KMS-11 (cell line): ENCODE results near the gene RGSL1.

Experiments
- H2AFZ ChIP-seq: fragments of 200-600 bp; sonication (generic); 2 replicates; pipeline ENCODE4 v1.6.1; 2016; ENCODE audit warnings: antibody characterized with exemption, mixed run types, low read depth
- H3K27ac ChIP-seq: fragments of 200-600 bp; sonication (generic); 2 replicates; pipeline ENCODE4 v1.6.1; 2016; ENCODE audit warnings: mild to moderate bottlenecking, mixed run types
- H3K27me3 ChIP-seq: fragments of 200-600 bp; sonication (generic); 2 replicates; pipeline ENCODE4 v1.6.1; 2017; ENCODE audit warnings: mild to moderate bottlenecking, low read depth, mixed run types, moderate library complexity; ENCODE audit not compliant: insufficient read depth
- H3K36me3 ChIP-seq: fragments of 200-600 bp; sonication (generic); 2 replicates; pipeline ENCODE4 v1.6.1; 2017; ENCODE audit warnings: mild to moderate bottlenecking, mixed run types; ENCODE audit not compliant: insufficient read depth
- H3K4me1 ChIP-seq: fragments of 200-600 bp; sonication (generic); 2 replicates; pipeline ENCODE4 v1.6.1; 2016; ENCODE audit warnings: mild to moderate bottlenecking, low read depth, mixed run types; ENCODE audit not compliant: poor library complexity, severe bottlenecking
- H3K4me2 ChIP-seq: fragments of 200-600 bp; sonication (generic); 2 replicates; pipeline ENCODE4 v1.7.0; 2016; ENCODE audit warnings: mild to moderate bottlenecking, mixed run types
- H3K4me3 ChIP-seq: fragments of 200-600 bp; sonication (generic); IDR thresholded peaks from 2 replicates; pipeline ENCODE4 v1.6.1; 2017; ENCODE audit warnings: low read depth, low read length, mixed read lengths; ENCODE audit not compliant: insufficient read depth
- H3K79me2 ChIP-seq: fragments of 200-600 bp; sonication (generic); 2 replicates; pipeline ENCODE4 v1.6.1; 2016; ENCODE audit warnings: low read depth, mixed run types; ENCODE audit not compliant: insufficient read depth
- H3K9ac ChIP-seq: fragments of 200-600 bp; sonication (generic); 2 replicates; pipeline ENCODE4 v1.6.1; 2016; ENCODE audit warnings: mild to moderate bottlenecking, mixed run types
- H4K20me1 ChIP-seq: fragments of 200-600 bp; sonication (generic); 2 replicates; pipeline ENCODE4 v1.6.1; 2016; ENCODE audit warnings: mild to moderate bottlenecking, mixed run types; ENCODE audit not compliant: insufficient read depth
- CTCF ChIP-seq: fragments of 200-600 bp; sonication (generic); conservative IDR thresholded peaks from 2 replicates; pipeline ENCODE4 v1.6.1; 2017; ENCODE audit warnings: low read depth, mild to moderate bottlenecking, antibody characterized with exemption, low read length, moderate library complexity, mixed read lengths

The RGSL1 gene

GRCh38 chr1:182485861-182486260 lies 35.9 kb downstream of the RGSL1 start:
- no peak overlapping the region for H3K4me2 ChIP-seq
- H3K27ac ChIP-seq: no peak overlapping the region

GRCh38 chr1:182488803-182489202 lies 38.9 kb downstream of the RGSL1 start:
- no peak overlapping the region for H3K4me3 ChIP-seq
- no peaks in the 10 kb centered on the region for H3K36me3 ChIP-seq
- no peak overlapping the region for H3K9ac ChIP-seq
- H3K4me2 ChIP-seq: no peak overlapping the region
- H2AFZ ChIP-seq: no peak overlapping the region
- no peak for TF ChIP-seq CTCF
- no peak overlapping the region for H3K27ac ChIP-seq
- peaks cover 12% of the 10 kb centered on the region for H3K4me1 ChIP-seq
- H4K20me1 ChIP-seq: no peaks in the 10 kb centered on the region
- no peaks in the 10 kb centered on the region for H3K79me2 ChIP-seq
- H3K27me3 ChIP-seq: no peaks in the 10 kb centered on the region

More at GRCh38 chr1:182485861-182486260, 35.9 kb downstream of the RGSL1 start:
- TF ChIP-seq CTCF: no peak
- no peak overlapping the region for H3K4me3 ChIP-seq
- no peak overlapping the region for H2AFZ ChIP-seq
- H4K20me1 ChIP-seq: no peaks in the 10 kb centered on the region
- H3K9ac ChIP-seq: no peak overlapping the region
- peaks cover 12% of the 10 kb centered on the region for H3K4me1 ChIP-seq
- H3K36me3 ChIP-seq: no peaks in the 10 kb centered on the region
- no peaks in the 10 kb centered on the region for H3K27me3 ChIP-seq
- H3K79me2 ChIP-seq: no peaks in the 10 kb centered on the region

- no peaks in the 10 kb centered on the region for H4K20me1 ChIP-seq
- H2AFZ ChIP-seq: no peak overlapping the region
- no peaks in the 10 kb centered on the region for H3K27me3 ChIP-seq
- no peaks in the 10 kb centered on the region for H3K36me3 ChIP-seq
- H3K9ac ChIP-seq: no peak overlapping the region
- no peak for TF ChIP-seq CTCF
- H3K4me1 ChIP-seq: no peaks in the 10 kb centered on the region
- no peak overlapping the region for H3K4me3 ChIP-seq
- no peak overlapping the region for H3K4me2 ChIP-seq
- no peaks in the 10 kb centered on the region for H3K79me2 ChIP-seq
- H3K27ac ChIP-seq: no peak overlapping the region
Observed at GRCh38 chr1:182493063-182493462, 43.1 kb downstream of the RGSL1 start.

GRCh38 chr1:182495002-182495401 lies 45.1 kb downstream of the RGSL1 start:
- Histone ChIP-seq H3K27me3 (no peaks in the 10 kb centered on the region), H3K4me1 (no peaks in the 10 kb centered on the region), H3K36me3 (no peaks in the 10 kb centered on the region), H3K9ac (no peak overlapping the region), H3K4me3 (no peak overlapping the region), H3K27ac (no peak overlapping the region), H4K20me1 (no peaks in the 10 kb centered on the region), H3K79me2 (no peaks in the 10 kb centered on the region), H3K4me2 (no peak overlapping the region), H2AFZ (no peak overlapping the region)
- no peak for TF ChIP-seq CTCF
